Endothelial cell of umbilical vein (primary cell): ENCODE results near the gene C1QTNF7. TPM values are rescaled to one million over a fixed set of nuclear protein-coding genes. Genes with fewer than 3 reads are reported as not detected.

ENCODE experiments used
- BruUV-seq: library from RNA; stranded (reverse); fragments of 400-500 nt; replicated peaks from 2 replicates; lab custom pipeline; 2021; lab: Mats Ljungman, UMichigan
- CTCF ChIA-PET: fragments of 300-600, 350-600 bp; sonication (Branson Sonifier 250); formaldehyde crosslinking; loops from one replicate; lab custom pipeline; 2021; ENCODE audit warnings: antibody characterized with exemption, inconsistent platforms; lab: Charles Lee
- POLR2A ChIA-PET: fragments of 300-600, 350-600 bp; sonication (Branson Sonifier 250); formaldehyde crosslinking; loops from one replicate; lab custom pipeline; 2021; ENCODE audit warnings: antibody characterized with exemption, inconsistent platforms; lab: Charles Lee
- DNase-seq: peaks from one replicate; pipeline ENCODE4 v3.0.0-alpha.2; 2011; ENCODE audit warnings: low read depth, low spot score
- FAIRE-seq: peaks from 2 replicates; lab custom pipeline; 2011; peaks lifted over from hg19 to GRCh38; lab: Jason Lieb, UNC
- H2AFZ ChIP-seq: 2 replicates; pipeline ENCODE4 v1.6.0; 2012; ENCODE audit warnings: low read depth, low read length, control low read depth, inconsistent platforms
- H3K27ac ChIP-seq: 2 replicates; pipeline ENCODE4 v1.5.1; 2011; ENCODE audit warnings: low read depth, mild to moderate bottlenecking, control low read depth, low read length, moderate library complexity; ENCODE audit not compliant: insufficient read depth
- H3K27me3 ChIP-seq, 2 experiments: 2 replicates each; pipeline versions ENCODE4 v1.6.0 to v1.6.1; 2011; ENCODE audit warnings: low read length in 2 of 2, mixed read lengths in 1 of 2; ENCODE audit not compliant: control insufficient read depth in 2 of 2, insufficient read depth in 2 of 2
- H3K36me3 ChIP-seq, 2 experiments: 2 replicates in 1 of 2; 3 replicates in 1 of 2; pipeline ENCODE4 v1.5.1; 2011; ENCODE audit warnings: low read length in 2 of 2, mild to moderate bottlenecking in 1 of 2, moderate library complexity in 1 of 2; ENCODE audit not compliant: control insufficient read depth in 2 of 2, insufficient read depth in 2 of 2; ENCODE audit errors: extremely low read depth in 1 of 2
- H3K4me1 ChIP-seq: 3 replicates; pipeline ENCODE4 v1.5.1; 2011; ENCODE audit warnings: mild to moderate bottlenecking, low read length; ENCODE audit not compliant: control insufficient read depth, insufficient read depth; ENCODE audit errors: extremely low read depth
- H3K4me2 ChIP-seq: 2 replicates; pipeline ENCODE4 v1.6.1; 2011; ENCODE audit warnings: low read length, control low read depth, mixed read lengths; ENCODE audit not compliant: insufficient read depth
- H3K4me3 ChIP-seq, 3 experiments: fragments of 200-600 bp in 1 of 3; sonication (generic), shearing (Covaris generic) in 1 of 3; replicated peaks in 1 of 3; 2 replicates each; pipeline ENCODE4 v1.5.1; 2011 to 2016; ENCODE audit warnings: control low read depth in 3 of 3, low read length in 3 of 3, mild to moderate bottlenecking in 2 of 3, inconsistent platforms in 1 of 3, low read depth in 1 of 3, moderate library complexity in 1 of 3; ENCODE audit not compliant: insufficient read depth in 1 of 3
- H3K79me2 ChIP-seq: 2 replicates; pipeline ENCODE4 v1.6.0; 2012; ENCODE audit warnings: low read length, inconsistent platforms; ENCODE audit not compliant: control insufficient read depth, insufficient read depth
- H3K9ac ChIP-seq: replicated peaks from 2 replicates; pipeline ENCODE3; 2011; ENCODE audit warnings: low read length, control low read depth; ENCODE audit not compliant: insufficient read depth; ENCODE audit errors: extremely low read depth
- H3K9me1 ChIP-seq: replicated peaks from 3 replicates; pipeline ENCODE4 v1.6.0; 2011; ENCODE audit warnings: mild to moderate bottlenecking, low read length; ENCODE audit not compliant: control insufficient read depth, insufficient read depth; ENCODE audit errors: extremely low read depth
- H3K9me3 ChIP-seq: replicated peaks from 2 replicates; pipeline ENCODE4 v1.5.1; 2012; ENCODE audit warnings: low read length, inconsistent platforms; ENCODE audit not compliant: control insufficient read depth, insufficient read depth
- H4K20me1 ChIP-seq: replicated peaks from 2 replicates; pipeline ENCODE3; 2011; ENCODE audit warnings: mild to moderate bottlenecking, low read length; ENCODE audit not compliant: control insufficient read depth, insufficient read depth; ENCODE audit errors: extremely low read depth
- CTCF ChIP-seq, 2 donors: IDR thresholded peaks; 1 replicate in 1 of 2; 2 replicates in 1 of 2; pipeline ENCODE4 v1.5.1; 2011; ENCODE audit warnings: low read length in 2 of 2, mild to moderate bottlenecking in 2 of 2, moderate library complexity in 2 of 2, control low read depth in 1 of 2, inconsistent platforms in 1 of 2, low read depth in 1 of 2; ENCODE audit not compliant: insufficient read depth in 1 of 2; ENCODE audit errors: extremely low read depth in 1 of 2
- EZH2 ChIP-seq: IDR thresholded peaks from 2 replicates; pipeline ENCODE4 v1.6.1; 2012; ENCODE audit warnings: borderline replicate concordance, low read depth, mild to moderate bottlenecking, moderate library complexity, low read length, inconsistent platforms; ENCODE audit not compliant: severe bottlenecking
- FOS ChIP-seq: IDR thresholded peaks from 2 replicates; pipeline ENCODE4 v1.6.1; 2011; ENCODE audit warnings: mild to moderate bottlenecking, low read length, moderate library complexity, borderline replicate concordance; ENCODE audit not compliant: insufficient read depth
- GATA2 ChIP-seq: IDR thresholded peaks from 2 replicates; pipeline ENCODE4 v1.7.0; 2011; ENCODE audit warnings: low read depth, mild to moderate bottlenecking, moderate library complexity, mixed read lengths, low read length; ENCODE audit not compliant: insufficient read length, insufficient read depth
- JUN ChIP-seq: IDR thresholded peaks from 2 replicates; pipeline ENCODE4 v1.6.1; 2011; ENCODE audit warnings: borderline replicate concordance, low read depth; ENCODE audit not compliant: insufficient read length, insufficient read depth
- MAX ChIP-seq: IDR thresholded peaks from 2 replicates; pipeline ENCODE4 v1.6.1; 2011; ENCODE audit not compliant: insufficient read depth, insufficient read length
- MYC ChIP-seq: IDR thresholded peaks from one replicate; pipeline ENCODE4 v1.6.1; 2011; ENCODE audit warnings: mild to moderate bottlenecking, low read depth, low read length
- POLR2A ChIP-seq: IDR thresholded peaks from 2 replicates; pipeline ENCODE4 v1.6.1; 2012; ENCODE audit warnings: low read depth, mild to moderate bottlenecking, control low read depth, low read length
- POLR2AphosphoS5 ChIP-seq: IDR thresholded peaks from 2 replicates; pipeline ENCODE4 v1.6.1; 2012; ENCODE audit warnings: low read depth, mild to moderate bottlenecking, control low read depth, low read length, moderate library complexity; ENCODE audit not compliant: insufficient read depth
- dilution Hi-C: fragments of 300-500 bp; cut with MboI; formaldehyde crosslinking; loops from one replicate; pipeline ENCODE4 v1.15.0; 2019; ENCODE audit warnings: low sequenced_read_pairs; ENCODE audit not compliant: extremely low pct_ligation_motif_present
- intact Hi-C: fragments of 100-400 bp; cut with micrococcal nuclease; formaldehyde crosslinking; loops from one replicate; pipeline ENCODE4 v1.10.0; 2022
- polyA plus RNA-seq, 4 experiments: library from polyadenylated mRNA; depleted of rRNA in 3 of 4; stranded (reverse) in 3 of 4; unstranded in 1 of 4; fragments of >200 nt; gene quantifications; 2 replicates each; pipeline versions ENCODE4 v1.2.1 to v1.2.3, GENCODE V29; 2011 to 2012; ENCODE audit warnings: missing spikeins in 1 of 4
- total RNA-seq: library from RNA; stranded (reverse); gene quantifications from 2 replicates; pipeline ENCODE4 v1.2.3, GENCODE V29; 2021

The C1QTNF7 gene
- total and polyA plus RNA-seq, 2 donors (not counting 3 experiments of a cell fraction or from before 2014, with no cell fraction given): not detected

- no peaks in the 10 kb centered on the region for H4K20me1 ChIP-seq
- H3K9me1 ChIP-seq: no peaks in the 10 kb centered on the region
- H3K79me2 ChIP-seq: no peaks in the 10 kb centered on the region
- H3K9ac ChIP-seq: no peak overlapping the region
- no peaks in the 10 kb centered on the region for H3K36me3 ChIP-seq
- no peak overlapping the region for H3K27ac ChIP-seq
- peaks cover 4% of the 10 kb centered on the region for H3K4me1 ChIP-seq
- H3K27me3 ChIP-seq: peaks cover under 1 to 11% of the 10 kb centered on the region in 2 experiments
- intact Hi-C loops: loop anchor here (10.0 kb wide), 1 partner anchor 450 kb away; the partner anchor contains the start of gene CPEB2
- DNase-seq (no peak), FAIRE-seq (no peak)
- ChIA-PET CTCF (no interaction called here), POLR2A (no interaction called here)
- no peak overlapping the region for H2AFZ ChIP-seq
- no peak for TF ChIP-seq MYC
- TF ChIP-seq GATA2: no peak
- TF ChIP-seq POLR2AphosphoS5: no peak
- TF ChIP-seq MAX: no peak
- no peak for TF ChIP-seq JUN
- no peak for TF ChIP-seq EZH2
- TF ChIP-seq POLR2A: no peak
- no peak for TF ChIP-seq FOS
- TF ChIP-seq CTCF (IDR thresholded peaks at IDR 0.05; ENCODE audit: extremely low read depth in 1 of 2, insufficient read depth in 1 of 2, low read depth in 1 of 2, low read length in 2 of 2): no peak
- no peak overlapping the region for H3K4me3 ChIP-seq
- dilution Hi-C loops: no loop called here
- no peak overlapping the region for H3K4me2 ChIP-seq
- H3K9me3 ChIP-seq: no peaks in the 10 kb centered on the region
- BruUV-seq: no TSS peak
Measured at GRCh38 chr4:15455290-15455689, 27.5 kb downstream of the C1QTNF7 start.
